Fibroblast of upper back skin (primary cell): ENCODE results near the gene FAM184A.
"Not testable (repeated sequence)": the region's sequence is repeated elsewhere in the genome, so short reads cannot be mapped to it uniquely, and the experiment has no call there.

Source experiments
- DNase-seq: peaks from one replicate; pipeline ENCODE4 v3.0.0-alpha.2; 2013

FAM184A gene

GRCh38 chr6:119097815-119098361 is 19.4 kb upstream of the FAM184A start:
- not testable (repeated sequence) for DNase-seq

GRCh38 chr6:119096721-119097565 is 18.5 kb upstream of the FAM184A start:
- DNase-seq: no peak

- DNase-seq: no peak
Observed at GRCh38 chr6:119090256-119090655, 11.8 kb upstream of the FAM184A start.

- DNase-seq: no peak
Observed at GRCh38 chr6:119084784-119085183, 6.3 kb upstream of the FAM184A start.

- DNase-seq: no peak
Observed at GRCh38 chr6:119083007-119083406, 4.5 kb upstream of the FAM184A start.

GRCh38 chr6:119079283-119079809 is 882 bp upstream of the FAM184A start:
- DNase-seq: peak; percentile 69

- DNase-seq: no peak
Observed at GRCh38 chr6:119077643-119078375, 655 bp downstream of the FAM184A start.

GRCh38 chr6:119077391-119077642 is 1.1 kb downstream of the FAM184A start:
- DNase-seq: no peak

GRCh38 chr6:119076576-119077390 is 1.7 kb downstream of the FAM184A start:
- no peak for DNase-seq

GRCh38 chr6:119076173-119076572 is 2.3 kb downstream of the FAM184A start:
- DNase-seq: no peak

GRCh38 chr6:119075200-119075981 is 3.1 kb downstream of the FAM184A start:
- no peak for DNase-seq

- DNase-seq: no peak
Observed at GRCh38 chr6:119073307-119074051, 5.0 kb downstream of the FAM184A start.

GRCh38 chr6:119071576-119071975 is 6.9 kb downstream of the FAM184A start:
- DNase-seq: no peak

- DNase-seq: no peak
Observed at GRCh38 chr6:119067091-119067490, 11.4 kb downstream of the FAM184A start.

GRCh38 chr6:119066517-119066916 is 11.9 kb downstream of the FAM184A start:
- no peak for DNase-seq

GRCh38 chr6:119065955-119066354 is 12.5 kb downstream of the FAM184A start:
- DNase-seq: no peak

- no peak for DNase-seq
Observed at GRCh38 chr6:119065382-119065781, 13.1 kb downstream of the FAM184A start.

GRCh38 chr6:119063491-119063890 is 15.0 kb downstream of the FAM184A start:
- no peak for DNase-seq

- DNase-seq: no peak
Observed at GRCh38 chr6:119061215-119061614, 17.2 kb downstream of the FAM184A start.

GRCh38 chr6:119060255-119060907 is 18.1 kb downstream of the FAM184A start:
- no peak for DNase-seq

GRCh38 chr6:119055069-119055468 is 23.4 kb downstream of the FAM184A start:
- no peak for DNase-seq
